ENCODE results near the gene GAP43.

GRCh38 chr3:115595611-115596275, 27.6 kb upstream of the GAP43 start:
- no peak for TF ChIP-seq CTCF (IDR thresholded peaks at IDR 0.05; ENCODE audit: insufficient read depth, low read depth, low read length)
- TF ChIP-seq EZH2 (IDR thresholded peaks at IDR 0.05; ENCODE audit: insufficient read depth, low read length): no peak

Measured in astrocyte (in vitro differentiated cells and primary cell).